ENCODE measurements around the gene PIK3CG.

DNA sequence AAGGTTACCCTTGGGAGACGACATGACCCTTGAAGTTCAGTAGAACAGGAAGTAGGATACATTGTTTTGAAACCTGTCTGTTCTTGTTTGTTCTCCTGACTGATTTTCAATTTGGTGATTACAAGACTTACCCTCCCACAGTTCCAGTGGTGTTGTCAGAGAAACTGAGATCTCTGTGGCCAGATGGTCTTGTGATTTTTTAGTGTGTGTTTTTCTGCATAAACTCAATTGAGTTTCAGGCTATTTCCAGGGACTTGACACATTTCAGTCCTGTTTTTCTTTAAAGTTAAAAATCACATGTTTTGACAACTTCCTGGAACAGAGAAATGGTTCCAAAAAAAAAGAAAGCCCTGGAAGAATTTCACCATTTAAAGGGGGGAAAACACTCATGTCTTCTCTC, 22.3 kb downstream of the PIK3CG start:
- TF ChIP-seq, protein P1, sequence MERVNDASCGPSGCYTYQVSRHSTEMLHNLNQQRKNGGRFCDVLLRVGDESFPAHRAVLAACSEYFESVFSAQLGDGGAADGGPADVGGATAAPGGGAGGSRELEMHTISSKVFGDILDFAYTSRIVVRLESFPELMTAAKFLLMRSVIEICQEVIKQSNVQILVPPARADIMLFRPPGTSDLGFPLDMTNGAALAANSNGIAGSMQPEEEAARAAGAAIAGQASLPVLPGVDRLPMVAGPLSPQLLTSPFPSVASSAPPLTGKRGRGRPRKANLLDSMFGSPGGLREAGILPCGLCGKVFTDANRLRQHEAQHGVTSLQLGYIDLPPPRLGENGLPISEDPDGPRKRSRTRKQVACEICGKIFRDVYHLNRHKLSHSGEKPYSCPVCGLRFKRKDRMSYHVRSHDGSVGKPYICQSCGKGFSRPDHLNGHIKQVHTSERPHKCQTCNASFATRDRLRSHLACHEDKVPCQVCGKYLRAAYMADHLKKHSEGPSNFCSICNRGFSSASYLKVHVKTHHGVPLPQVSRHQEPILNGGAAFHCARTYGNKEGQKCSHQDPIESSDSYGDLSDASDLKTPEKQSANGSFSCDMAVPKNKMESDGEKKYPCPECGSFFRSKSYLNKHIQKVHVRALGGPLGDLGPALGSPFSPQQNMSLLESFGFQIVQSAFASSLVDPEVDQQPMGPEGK (CRISPR knock-in tag; IDR thresholded peaks at IDR 0.05; ENCODE audit: borderline replicate concordance) = no peak
- TF ChIP-seq, protein P2, sequence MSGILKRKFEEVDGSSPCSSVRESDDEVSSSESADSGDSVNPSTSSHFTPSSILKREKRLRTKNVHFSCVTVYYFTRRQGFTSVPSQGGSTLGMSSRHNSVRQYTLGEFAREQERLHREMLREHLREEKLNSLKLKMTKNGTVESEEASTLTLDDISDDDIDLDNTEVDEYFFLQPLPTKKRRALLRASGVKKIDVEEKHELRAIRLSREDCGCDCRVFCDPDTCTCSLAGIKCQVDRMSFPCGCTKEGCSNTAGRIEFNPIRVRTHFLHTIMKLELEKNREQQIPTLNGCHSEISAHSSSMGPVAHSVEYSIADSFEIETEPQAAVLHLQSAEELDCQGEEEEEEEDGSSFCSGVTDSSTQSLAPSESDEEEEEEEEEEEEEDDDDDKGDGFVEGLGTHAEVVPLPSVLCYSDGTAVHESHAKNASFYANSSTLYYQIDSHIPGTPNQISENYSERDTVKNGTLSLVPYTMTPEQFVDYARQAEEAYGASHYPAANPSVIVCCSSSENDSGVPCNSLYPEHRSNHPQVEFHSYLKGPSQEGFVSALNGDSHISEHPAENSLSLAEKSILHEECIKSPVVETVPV (CRISPR knock-in tag; IDR thresholded peaks at IDR 0.05) = no peak
- TF ChIP-seq, protein P3, sequence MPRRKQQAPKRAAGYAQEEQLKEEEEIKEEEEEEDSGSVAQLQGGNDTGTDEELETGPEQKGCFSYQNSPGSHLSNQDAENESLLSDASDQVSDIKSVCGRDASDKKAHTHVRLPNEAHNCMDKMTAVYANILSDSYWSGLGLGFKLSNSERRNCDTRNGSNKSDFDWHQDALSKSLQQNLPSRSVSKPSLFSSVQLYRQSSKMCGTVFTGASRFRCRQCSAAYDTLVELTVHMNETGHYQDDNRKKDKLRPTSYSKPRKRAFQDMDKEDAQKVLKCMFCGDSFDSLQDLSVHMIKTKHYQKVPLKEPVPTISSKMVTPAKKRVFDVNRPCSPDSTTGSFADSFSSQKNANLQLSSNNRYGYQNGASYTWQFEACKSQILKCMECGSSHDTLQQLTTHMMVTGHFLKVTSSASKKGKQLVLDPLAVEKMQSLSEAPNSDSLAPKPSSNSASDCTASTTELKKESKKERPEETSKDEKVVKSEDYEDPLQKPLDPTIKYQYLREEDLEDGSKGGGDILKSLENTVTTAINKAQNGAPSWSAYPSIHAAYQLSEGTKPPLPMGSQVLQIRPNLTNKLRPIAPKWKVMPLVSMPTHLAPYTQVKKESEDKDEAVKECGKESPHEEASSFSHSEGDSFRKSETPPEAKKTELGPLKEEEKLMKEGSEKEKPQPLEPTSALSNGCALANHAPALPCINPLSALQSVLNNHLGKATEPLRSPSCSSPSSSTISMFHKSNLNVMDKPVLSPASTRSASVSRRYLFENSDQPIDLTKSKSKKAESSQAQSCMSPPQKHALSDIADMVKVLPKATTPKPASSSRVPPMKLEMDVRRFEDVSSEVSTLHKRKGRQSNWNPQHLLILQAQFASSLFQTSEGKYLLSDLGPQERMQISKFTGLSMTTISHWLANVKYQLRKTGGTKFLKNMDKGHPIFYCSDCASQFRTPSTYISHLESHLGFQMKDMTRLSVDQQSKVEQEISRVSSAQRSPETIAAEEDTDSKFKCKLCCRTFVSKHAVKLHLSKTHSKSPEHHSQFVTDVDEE (CRISPR knock-in tag; IDR thresholded peaks at IDR 0.05) = no peak
- TF ChIP-seq ARNTL (CRISPR knock-in tag; IDR thresholded peaks at IDR 0.05; ENCODE audit: borderline replicate concordance, low read depth) (no peak), ZFP30 (CRISPR knock-in tag; IDR thresholded peaks at IDR 0.05) (no peak)
